HL-60 (cell line): ENCODE data around the gene KRT82.

Experiments used
- CTCF ChIP-seq: IDR thresholded peaks from one replicate; pipeline ENCODE4 v1.5.1; 2011; ENCODE audit warnings: low read length, control low read depth, inconsistent platforms; ENCODE audit not compliant: insufficient read depth
- POLR2AphosphoS5 ChIP-seq: IDR thresholded peaks from 2 replicates; pipeline ENCODE4 v1.6.1; 2012; ENCODE audit warnings: low read depth
- REST ChIP-seq: IDR thresholded peaks from 2 replicates; pipeline ENCODE4 v1.6.1; 2012; ENCODE audit warnings: low read depth; ENCODE audit not compliant: insufficient replicate concordance
- SPI1 ChIP-seq: IDR thresholded peaks from 2 replicates; pipeline ENCODE4 v1.6.1; 2012; ENCODE audit warnings: low read depth, mild to moderate bottlenecking, borderline replicate concordance

DNA sequence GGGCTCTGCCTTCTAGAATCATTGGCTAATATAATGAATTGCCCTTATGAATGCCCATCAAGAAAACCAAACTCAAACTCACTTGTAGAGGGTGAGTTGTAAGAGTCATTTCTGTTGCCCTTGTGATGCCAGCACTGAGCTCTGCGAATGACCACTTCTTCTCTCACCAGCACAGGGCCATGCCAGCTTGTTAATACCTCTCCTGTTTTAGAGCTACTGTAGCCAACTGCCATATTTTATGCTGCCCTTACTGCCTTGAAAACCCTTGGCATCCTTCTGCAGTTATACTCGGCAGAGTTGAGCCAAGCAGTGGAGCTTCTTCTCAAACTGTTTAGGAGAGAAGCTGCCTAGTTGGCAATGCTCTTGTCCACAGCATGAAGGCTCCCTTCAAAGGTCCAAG lies 19.9 kb upstream of the KRT82 start:
- no peak for TF ChIP-seq CTCF
- TF ChIP-seq POLR2AphosphoS5: no peak
- TF ChIP-seq REST: no peak
- TF ChIP-seq SPI1: no peak
